NCI-H2107 treated with DMSO at 0.1 percent for 48 hours (cell line): ENCODE results near the gene HS1BP3.
A peak's percentile ranks its signal among the peaks of the same experiment; 100 is the strongest.

Source experiments
- DNase-seq: peaks from one replicate; lab custom pipeline; 2025; ENCODE audit not compliant: unreplicated experiment; lab: John Stamatoyannopoulos, UW

The HS1BP3 gene

GRCh38 chr2:20618468-20618885 lies 32.4 kb downstream of the HS1BP3 start:
- DNase-seq: no peak

- no peak for DNase-seq
Measured at GRCh38 chr2:20617892-20618467, 32.9 kb downstream of the HS1BP3 start.

- no peak for DNase-seq
Measured at GRCh38 chr2:20617081-20617575, 33.8 kb downstream of the HS1BP3 start.

GRCh38 chr2:20616341-20616871 lies 34.5 kb downstream of the HS1BP3 start:
- no peak for DNase-seq

DNA sequence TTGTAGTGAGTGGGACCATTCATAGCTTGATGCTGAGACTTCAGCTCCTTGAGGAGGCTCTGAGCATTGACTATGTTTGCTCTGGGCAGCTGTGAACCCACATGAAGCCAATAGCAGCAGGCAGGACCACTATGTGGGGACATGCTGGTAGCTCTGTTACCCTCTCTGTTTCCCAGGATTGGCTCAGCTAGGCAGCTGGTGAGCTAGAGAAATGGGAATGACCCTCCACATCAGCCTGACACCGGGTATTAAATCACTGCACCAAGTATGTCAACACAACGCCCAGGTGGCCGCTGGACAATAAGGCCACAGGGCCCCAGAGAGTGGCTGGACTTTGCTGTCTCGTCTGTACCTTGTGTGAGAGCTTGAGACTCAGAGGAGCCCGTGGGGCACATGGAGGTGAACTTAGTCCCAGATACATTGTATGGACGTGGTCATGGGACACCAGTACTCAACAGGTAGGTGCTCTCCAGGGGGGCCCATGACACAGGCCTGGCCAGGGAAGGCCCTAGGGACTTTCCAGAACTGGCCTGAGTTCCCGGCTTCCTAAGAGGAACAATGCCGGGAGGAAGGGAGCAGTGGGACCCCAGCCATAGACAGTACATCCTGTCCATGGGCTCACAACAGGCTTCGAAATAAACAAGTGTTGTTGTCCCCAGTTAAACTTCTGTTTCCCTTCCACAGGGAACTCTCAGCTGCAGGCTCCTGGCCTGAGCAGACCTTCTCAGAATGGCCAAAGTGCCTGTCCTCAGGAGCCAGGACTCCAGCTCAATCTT lies 35.2 kb downstream of the HS1BP3 start:
- DNase-seq: no peak

DNA sequence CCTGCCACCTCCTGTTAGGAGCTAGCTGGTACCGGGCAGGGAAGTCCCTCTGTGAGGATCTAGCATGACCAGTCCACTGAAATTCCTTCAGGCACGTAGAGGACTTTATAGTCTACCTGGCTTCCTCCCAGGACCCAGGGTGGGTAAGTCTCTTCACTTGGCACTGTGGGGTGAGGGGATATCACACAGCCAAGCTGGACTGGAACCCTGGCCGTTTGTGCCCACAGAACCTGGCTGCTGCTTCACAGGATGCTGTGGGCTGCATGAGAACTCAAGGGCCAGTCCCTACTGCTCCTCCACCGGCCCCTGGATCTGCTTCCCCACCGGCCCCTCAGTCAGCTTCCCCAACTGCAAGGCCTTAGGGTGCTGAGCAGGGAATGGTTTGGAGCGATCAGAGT lies 35.8 kb downstream of the HS1BP3 start:
- DNase-seq: no peak

- DNase-seq: peak; percentile 79
Measured at GRCh38 chr2:20614201-20615067, 36.5 kb downstream of the HS1BP3 start.

GRCh38 chr2:20612925-20613916 lies 37.7 kb downstream of the HS1BP3 start:
- DNase-seq: no peak

- no peak for DNase-seq
Measured at GRCh38 chr2:20611844-20612356, 39.0 kb downstream of the HS1BP3 start.

DNA sequence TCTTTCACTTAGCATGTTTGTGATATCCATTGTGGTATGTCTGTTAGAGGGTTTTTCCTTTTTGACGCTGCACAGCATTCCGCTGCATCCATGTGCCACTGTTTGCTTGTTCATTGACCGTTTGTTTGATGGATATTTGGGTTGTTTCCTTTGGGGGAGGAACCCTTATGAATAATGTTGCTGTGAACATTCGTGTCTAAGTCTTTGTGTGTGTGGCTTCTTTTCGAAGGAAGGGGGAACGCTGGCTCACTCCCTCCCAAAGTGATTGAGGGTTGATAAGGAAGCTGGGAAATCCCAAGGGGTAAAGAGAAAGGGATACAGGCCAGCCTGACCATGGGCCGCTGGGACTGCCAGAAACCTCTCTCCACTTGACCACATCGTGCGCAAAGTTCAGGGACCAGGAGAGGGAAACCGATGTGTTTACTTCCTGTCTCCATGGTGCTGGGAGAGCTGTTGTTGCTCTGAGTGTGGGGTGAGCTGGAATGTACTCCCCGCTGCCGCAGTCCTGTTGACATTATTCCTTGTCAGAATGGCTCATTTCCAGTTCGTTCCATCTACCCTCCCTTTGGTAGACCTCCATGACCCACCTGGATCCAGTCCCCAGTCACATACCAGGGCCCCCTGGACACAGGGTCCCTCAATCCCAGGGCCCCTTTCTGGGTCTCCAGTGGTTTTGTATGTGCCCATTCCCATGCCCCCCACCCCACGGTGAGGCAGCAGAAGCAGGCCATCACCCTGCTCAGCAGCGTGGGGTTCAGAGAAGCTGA lies 39.6 kb downstream of the HS1BP3 start:
- DNase-seq: no peak

GRCh38 chr2:20609995-20610357 lies 40.9 kb downstream of the HS1BP3 start:
- no peak for DNase-seq

- DNase-seq: no peak
Measured at GRCh38 chr2:20609349-20609994, 41.4 kb downstream of the HS1BP3 start.

- DNase-seq: no peak
Measured at GRCh38 chr2:20608666-20609348, 42.1 kb downstream of the HS1BP3 start.

GRCh38 chr2:20607446-20607845 lies 43.5 kb downstream of the HS1BP3 start:
- DNase-seq: no peak

DNA sequence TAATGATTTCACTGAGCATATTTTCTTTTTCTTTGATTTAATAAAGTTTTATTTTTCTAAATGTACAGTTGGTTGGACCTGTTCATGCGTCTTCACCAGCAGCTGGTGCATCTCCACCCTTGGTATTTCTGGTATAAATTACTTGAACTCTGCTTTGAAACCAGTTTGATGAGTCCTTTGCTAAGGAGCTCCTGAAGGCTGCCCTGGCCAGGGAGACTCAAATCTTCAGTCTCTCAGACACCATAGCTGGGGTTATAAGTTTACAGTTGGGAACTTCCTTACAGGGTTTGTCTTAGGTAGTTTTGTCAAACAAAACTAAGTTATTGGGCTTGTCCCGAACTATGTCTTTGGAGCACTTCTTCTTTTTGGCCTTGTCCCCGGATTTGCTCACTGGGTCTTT lies 44.7 kb downstream of the HS1BP3 start:
- DNase-seq: no peak

DNA sequence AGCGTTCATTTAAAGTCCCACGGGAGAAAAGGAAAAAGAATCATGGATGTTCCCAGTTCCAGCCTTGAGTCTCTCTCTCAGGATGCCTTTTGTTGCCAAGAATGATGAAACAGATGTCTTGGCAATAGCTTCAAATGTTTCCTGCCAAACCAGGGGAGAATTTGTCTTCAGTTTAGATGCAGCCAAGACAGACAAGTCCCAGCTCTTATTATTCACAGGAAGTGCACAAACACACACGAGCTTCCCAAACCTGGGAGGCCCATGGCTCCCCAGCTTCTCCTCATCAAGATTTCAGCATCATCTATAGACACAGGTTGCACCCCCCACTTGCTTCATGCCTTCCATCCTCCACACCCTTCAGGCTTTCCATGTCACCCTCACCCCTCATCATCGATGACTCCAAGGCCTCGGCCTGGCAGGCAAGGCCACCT lies 45.9 kb downstream of the HS1BP3 start:
- no peak for DNase-seq

- DNase-seq: no peak
Measured at GRCh38 chr2:20604401-20604911, 46.4 kb downstream of the HS1BP3 start.

- DNase-seq: no peak
Measured at GRCh38 chr2:20603791-20604190, 47.1 kb downstream of the HS1BP3 start.
